Measurements from ENCODE around the gene GRB14.

- peak; percentile 81 for TF ChIP-seq CTCF (IDR thresholded peaks at IDR 0.05; ENCODE audit: borderline replicate concordance, extremely low read depth, low read length, poor library complexity, severe bottlenecking)
- TF ChIP-seq EZH2 (IDR thresholded peaks at IDR 0.05; ENCODE audit: borderline replicate concordance, low read depth, low read length, severe bottlenecking) = no peak
Observed at GRCh38 chr2:164599954-164600589, 21.2 kb downstream of the GRB14 start.

Data from DND-41 (cell line).